GM23248 (cell line): ENCODE results near the gene MRPS15. TPM values are rescaled to one million over a fixed set of nuclear protein-coding genes. Genes with fewer than 3 reads are reported as not detected.

Experiments used
- DNase-seq: peaks from one replicate; pipeline ENCODE4 v3.0.0-alpha.2; 2015
- H2AFZ ChIP-seq: fragments of 200-600 bp; sonication (generic); 2 replicates; pipeline ENCODE4 v1.6.1; 2016; ENCODE audit warnings: antibody characterized with exemption
- H3F3A ChIP-seq: fragments of 200-600 bp; sonication (generic); 2 replicates; pipeline ENCODE4 v1.6.1; 2016; ENCODE audit warnings: mild to moderate bottlenecking, antibody characterized with exemption, mixed run types; ENCODE audit not compliant: insufficient read depth
- H3K27ac ChIP-seq: fragments of 200-600 bp; sonication (generic); 2 replicates; pipeline ENCODE4 v1.5.1; 2016; ENCODE audit warnings: mild to moderate bottlenecking
- H3K27me3 ChIP-seq: fragments of 200-600 bp; sonication (generic); replicated peaks from 2 replicates; pipeline ENCODE4 v1.6.1; 2016; ENCODE audit warnings: mild to moderate bottlenecking; ENCODE audit not compliant: insufficient read depth
- H3K36me3 ChIP-seq: fragments of 200-600 bp; sonication (generic); 2 replicates; pipeline ENCODE4 v1.6.1; 2016; ENCODE audit warnings: low read depth, mild to moderate bottlenecking
- H3K4me1 ChIP-seq: fragments of 200-600 bp; sonication (generic); 2 replicates; pipeline ENCODE4 v1.6.1; 2016; ENCODE audit warnings: mild to moderate bottlenecking; ENCODE audit not compliant: insufficient read depth
- H3K4me2 ChIP-seq: fragments of 200-600 bp; sonication (generic); one replicate; pipeline ENCODE4 v1.6.1; 2016; ENCODE audit warnings: mild to moderate bottlenecking; ENCODE audit not compliant: unreplicated experiment
- H3K4me3 ChIP-seq: fragments of 200-600 bp; sonication (generic); 2 replicates; pipeline ENCODE4 v1.5.1; 2016; ENCODE audit warnings: mild to moderate bottlenecking
- H3K79me2 ChIP-seq: fragments of 200-600 bp; sonication (generic); 2 replicates; pipeline ENCODE4 v1.6.1; 2016; ENCODE audit warnings: mild to moderate bottlenecking; ENCODE audit not compliant: insufficient read depth
- H3K9ac ChIP-seq: fragments of 200-600 bp; sonication (generic); 2 replicates; pipeline ENCODE4 v1.6.1; 2016; ENCODE audit warnings: mild to moderate bottlenecking
- H3K9me2 ChIP-seq: fragments of 200-600 bp; sonication (generic); 2 replicates; pipeline ENCODE4 v1.6.1; 2016; ENCODE audit warnings: mixed run types, mild to moderate bottlenecking, moderate library complexity; ENCODE audit not compliant: insufficient read depth
- H3K9me3 ChIP-seq: fragments of 200-600 bp; sonication (generic); one replicate; pipeline ENCODE4 v1.6.1; 2017; ENCODE audit warnings: low read depth
- H4K20me1 ChIP-seq: fragments of 200-600 bp; sonication (generic); 2 replicates; pipeline ENCODE4 v1.6.0; 2016; ENCODE audit not compliant: insufficient read depth
- EZH2 ChIP-seq: fragments of 200-600 bp; sonication (generic); IDR thresholded peaks from 2 replicates; pipeline ENCODE4 v1.6.1; 2018; ENCODE audit warnings: antibody characterized with exemption, mild to moderate bottlenecking; ENCODE audit not compliant: insufficient read depth, poor library complexity, severe bottlenecking
- EZH2phosphoT487 ChIP-seq: fragments of 200-600 bp; sonication (generic); IDR thresholded peaks from 2 replicates; pipeline ENCODE4 v1.6.1; 2018; ENCODE audit warnings: antibody characterized with exemption, moderate library complexity, mild to moderate bottlenecking, low read depth; ENCODE audit not compliant: insufficient read depth
- WGBS, 2 experiments: methylation state at CpG; one replicate each; pipeline ENCODE4 v1.1.6; 2015 to 2017; ENCODE audit warnings: low lambda C conversion rate in 2 of 2, low coverage in 1 of 2; ENCODE audit errors: missing lambda C conversion rate in 2 of 2; 5-methylcytosine and 5-hydroxymethylcytosine counted together
- in situ Hi-C: fragments of 300-500 bp; cut with MboI; formaldehyde crosslinking; loops from 2 replicates; pipeline ENCODE4 v1.15.0; 2020
- polyA plus RNA-seq: library from polyadenylated mRNA; unstranded; fragments of >200 nt; fragmentation: Nextera tagmentation; extraction: Ambion mirVana; gene quantifications from 2 replicates; pipeline ENCODE4 v1.2.1, GENCODE V29; 2016
- total RNA-seq: library from RNA; depleted of rRNA; stranded (reverse); fragments of >200 nt; shearing (Covaris generic); gene quantifications from 2 replicates; pipeline ENCODE4 v1.2.3, GENCODE V29; 2014

Gene MRPS15
- total and polyA plus RNA-seq, 2 experiments from 2014 or later, result 53.7 to 107 TPM

GRCh38 chr1:36420409-36420808, 43.8 kb downstream of the MRPS15 start:
- Histone ChIP-seq H2AFZ (no peak overlapping the region), H3K79me2 (no peaks in the 10 kb centered on the region), H3K4me2 (peak overlapping the region; percentile 4), H3K9me3 (no peaks in the 10 kb centered on the region), H3K27me3 (no peaks in the 10 kb centered on the region), H3K27ac (no peak overlapping the region), H3K36me3 (0 out of 2 replicates have a peak, but pooled peaks cover 10% of the 10 kb centered on the region), H3K4me1 (peaks cover 7% of the 10 kb centered on the region), H4K20me1 (no peaks in the 10 kb centered on the region), H3F3A (no peaks in the 10 kb centered on the region), H3K9ac (no peak overlapping the region), H3K4me3 (no peak overlapping the region), H3K9me2 (no peaks in the 10 kb centered on the region)
- WGBS, 2 experiments, result 12 to 24% methylated on average over 5 of the region's 5 CpGs
- in situ Hi-C loops, result no loop called here
- peak; percentile 58 for DNase-seq
- TF ChIP-seq EZH2, result no peak
- TF ChIP-seq EZH2phosphoT487, result no peak

DNA sequence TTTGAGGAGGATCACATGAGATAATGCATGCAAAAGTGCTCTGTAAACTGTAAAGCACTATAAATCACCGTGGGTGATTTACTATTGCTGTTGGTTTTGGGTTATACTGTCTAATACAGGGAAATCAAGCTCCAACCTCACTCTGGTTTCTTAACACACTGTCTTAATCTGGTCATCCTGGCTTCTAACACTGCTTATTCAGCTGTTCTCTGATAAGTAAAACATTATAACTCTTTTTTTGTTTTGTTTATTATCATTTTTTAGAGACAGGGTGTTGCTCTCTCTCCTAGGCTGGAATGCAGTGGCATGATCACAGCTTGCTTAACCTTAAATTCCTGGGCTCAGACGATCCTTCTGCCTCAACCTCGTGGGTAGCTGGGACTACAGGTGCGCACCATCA, 44.6 kb downstream of the MRPS15 start:
- no peaks in the 10 kb centered on the region for H3F3A ChIP-seq
- H3K9me3 ChIP-seq, result no peaks in the 10 kb centered on the region
- H3K36me3 ChIP-seq, result 0 out of 2 replicates have a peak, but pooled peaks cover 10% of the 10 kb centered on the region
- DNase-seq, result no peak
- H3K4me1 ChIP-seq, result peaks cover 7% of the 10 kb centered on the region
- in situ Hi-C loops, result no loop called here
- H2AFZ ChIP-seq, result no peak overlapping the region
- no peaks in the 10 kb centered on the region for H4K20me1 ChIP-seq
- TF ChIP-seq EZH2phosphoT487, result no peak
- H3K9ac ChIP-seq, result no peak overlapping the region
- H3K9me2 ChIP-seq, result no peaks in the 10 kb centered on the region
- H3K4me3 ChIP-seq, result no peak overlapping the region
- H3K79me2 ChIP-seq, result no peaks in the 10 kb centered on the region
- H3K4me2 ChIP-seq, result no peak overlapping the region
- H3K27me3 ChIP-seq, result no peaks in the 10 kb centered on the region
- no peak overlapping the region for H3K27ac ChIP-seq
- WGBS, 2 experiments, result 43 to 49% methylated on average over 4 of the region's 4 CpGs

- Histone ChIP-seq H3K9me2 (no peaks in the 10 kb centered on the region), H3K27ac (no peak overlapping the region), H3K4me3 (no peak overlapping the region), H3K79me2 (no peaks in the 10 kb centered on the region), H3K27me3 (no peaks in the 10 kb centered on the region), H3K4me2 (no peak overlapping the region), H3F3A (no peaks in the 10 kb centered on the region), H4K20me1 (no peaks in the 10 kb centered on the region), H3K4me1 (peaks cover 7% of the 10 kb centered on the region), H3K9me3 (no peaks in the 10 kb centered on the region), H2AFZ (no peak overlapping the region), H3K36me3 (0 out of 2 replicates have a peak, but pooled peaks cover 10% of the 10 kb centered on the region), H3K9ac (no peak overlapping the region)
- DNase-seq, result no peak
- 53 to 72% methylated on average over 3 of the region's 3 CpGs for WGBS, 2 experiments
- TF ChIP-seq EZH2phosphoT487 (no peak), EZH2 (no peak)
- in situ Hi-C loops, result no loop called here
These were observed 45.0 kb downstream of the MRPS15 start for GRCh38 chr1:36419140-36419539.

GRCh38 chr1:36417931-36418330, 46.3 kb downstream of the MRPS15 start:
- in situ Hi-C loops, result no loop called here
- H3K9me2 ChIP-seq, result no peaks in the 10 kb centered on the region
- no peaks in the 10 kb centered on the region for H3K79me2 ChIP-seq
- TF ChIP-seq EZH2 (no peak), EZH2phosphoT487 (no peak)
- no peaks in the 10 kb centered on the region for H3K27me3 ChIP-seq
- H3K4me2 ChIP-seq, result no peak overlapping the region
- H3F3A ChIP-seq, result no peaks in the 10 kb centered on the region
- no peak overlapping the region for H3K27ac ChIP-seq
- H3K4me3 ChIP-seq, result no peak overlapping the region
- 0 out of 2 replicates have a peak, but pooled peaks cover 10% of the 10 kb centered on the region for H3K36me3 ChIP-seq
- H2AFZ ChIP-seq, result no peak overlapping the region
- WGBS, 2 experiments, result 89% methylated on average over 9 of the region's 9 CpGs
- no peaks in the 10 kb centered on the region for H4K20me1 ChIP-seq
- DNase-seq, result no peak
- H3K9me3 ChIP-seq, result no peaks in the 10 kb centered on the region
- no peak overlapping the region for H3K9ac ChIP-seq
- H3K4me1 ChIP-seq, result peaks cover 7% of the 10 kb centered on the region
